NCI-H2227 treated with DMSO at 0.1 percent for 48 hours (cell line): ENCODE measurements around the gene C1orf198.

Source experiments
- DNase-seq: peaks from one replicate; lab custom pipeline; 2025; lab: John Stamatoyannopoulos, UW

C1orf198 gene

DNA sequence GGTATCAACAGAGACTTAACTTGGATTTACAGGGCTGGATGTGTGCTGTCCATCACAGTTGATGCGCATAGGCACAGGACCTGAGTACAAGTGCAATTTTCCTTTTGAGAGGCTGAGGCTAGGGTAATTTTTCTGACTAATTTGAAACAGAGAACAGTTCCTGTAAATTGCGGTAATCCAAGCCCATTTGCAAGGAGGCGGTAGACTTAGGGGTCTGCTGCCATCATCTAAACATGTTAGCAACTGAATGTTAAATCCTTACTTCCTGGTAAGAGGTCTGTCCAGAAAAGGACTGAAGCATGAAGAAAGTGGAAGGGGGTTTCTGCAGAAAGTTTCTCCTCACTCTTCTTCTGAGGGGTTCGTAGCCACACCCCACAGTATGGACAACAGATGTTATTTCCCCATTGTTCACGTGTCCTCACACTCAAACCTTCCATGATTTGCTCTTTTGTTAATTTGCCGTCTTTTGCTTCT is 23.7 kb upstream of the C1orf198 start:
- no peak for DNase-seq

DNA sequence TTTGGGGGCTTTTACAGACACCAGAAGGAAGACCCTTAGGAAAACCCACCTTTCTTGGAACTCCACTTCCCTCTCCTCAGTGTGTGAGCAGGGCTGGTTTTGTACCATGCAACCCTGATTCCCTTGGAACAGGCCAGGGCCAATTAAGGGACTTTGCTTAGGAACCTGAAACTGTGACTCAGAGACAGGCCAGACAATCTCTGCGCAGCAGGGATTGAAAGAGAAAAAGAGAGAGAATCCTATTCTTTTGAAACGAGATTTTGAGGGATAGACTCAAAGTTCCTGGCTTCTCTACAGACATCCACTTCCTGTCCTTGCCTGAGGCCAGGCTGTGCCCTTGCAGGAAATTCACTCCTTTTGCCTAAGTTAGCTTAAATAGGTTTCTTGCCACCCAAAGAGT is 23.1 kb upstream of the C1orf198 start:
- DNase-seq, result no peak

DNA sequence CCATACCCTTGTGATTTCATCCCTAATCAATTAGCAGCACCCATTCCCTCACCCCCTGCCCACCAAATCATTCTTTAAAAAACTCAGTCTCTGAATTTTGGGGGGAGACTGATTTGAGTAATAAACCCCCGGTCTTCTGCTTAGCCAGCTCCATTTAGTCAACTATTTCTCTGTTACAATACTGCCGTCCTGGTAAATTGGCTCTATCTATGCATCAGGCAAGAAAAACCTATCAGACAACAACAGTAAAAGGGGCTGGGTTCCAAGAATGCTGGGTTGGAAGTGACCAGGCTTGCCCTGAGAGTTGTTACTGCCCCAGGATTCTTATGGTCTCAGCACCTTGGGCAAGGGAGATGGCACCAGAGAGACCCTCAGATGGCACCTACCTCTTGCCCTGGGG is 16.3 kb upstream of the C1orf198 start:
- no peak for DNase-seq

DNA sequence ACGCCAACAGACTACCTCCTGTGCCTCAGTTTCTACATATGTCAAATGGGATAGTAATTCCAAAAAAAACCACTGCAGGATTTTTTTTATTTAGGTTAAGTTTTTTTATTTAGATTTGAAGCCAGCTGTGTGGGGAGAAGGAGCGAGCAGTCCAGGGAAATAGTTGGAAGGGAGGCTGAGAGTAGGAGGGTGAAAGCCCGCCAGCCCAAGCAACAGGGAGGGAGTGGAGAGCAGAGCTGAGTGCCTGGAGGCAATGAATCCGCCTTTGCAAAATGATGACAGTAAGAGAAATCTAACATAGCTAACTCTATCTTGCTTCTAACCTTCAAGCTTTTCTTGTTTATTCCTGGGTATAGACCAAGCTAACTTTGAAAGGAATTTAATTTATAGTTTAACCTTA is 15.6 kb upstream of the C1orf198 start:
- no peak for DNase-seq

DNA sequence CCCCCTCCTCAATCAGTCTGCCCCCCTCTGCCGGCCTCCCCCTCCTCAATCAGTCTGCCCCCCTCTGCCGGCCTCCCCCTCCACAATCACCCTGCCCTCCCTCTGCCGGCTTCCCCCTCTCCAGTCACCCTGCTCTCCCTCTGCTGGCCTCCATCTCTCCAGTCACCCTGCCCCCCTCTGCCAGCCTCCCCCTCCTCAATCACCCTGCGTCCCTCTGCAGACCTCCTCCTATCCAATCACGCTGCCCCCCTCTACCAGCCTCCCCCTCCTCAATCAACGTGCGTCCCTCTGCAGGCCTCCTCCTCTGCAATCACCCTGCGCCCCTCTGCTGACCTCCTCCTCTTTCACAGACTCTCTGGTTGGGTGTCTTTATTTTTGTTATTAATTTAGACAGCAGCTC is 11.5 kb upstream of the C1orf198 start:
- DNase-seq, result no peak

DNA sequence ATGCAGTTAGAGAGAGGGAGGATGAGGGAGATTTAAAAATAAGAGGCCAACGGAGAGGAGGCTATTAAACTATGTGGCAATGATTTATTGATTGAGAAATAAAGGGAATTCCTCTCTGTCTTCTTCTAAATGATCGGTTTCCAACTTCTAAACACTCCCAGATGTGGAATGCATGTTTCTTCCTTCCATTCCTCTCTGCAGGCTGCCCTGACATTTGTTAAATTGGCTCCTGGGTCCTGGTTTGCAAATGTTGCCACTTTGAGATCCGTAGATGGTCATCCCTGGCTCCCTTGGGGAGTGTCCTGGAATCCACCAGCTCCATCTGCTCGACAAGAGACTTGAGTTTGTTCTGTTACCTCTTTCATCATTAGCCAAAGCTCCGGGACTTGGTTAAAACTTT is 10.3 kb upstream of the C1orf198 start:
- no peak for DNase-seq

DNA sequence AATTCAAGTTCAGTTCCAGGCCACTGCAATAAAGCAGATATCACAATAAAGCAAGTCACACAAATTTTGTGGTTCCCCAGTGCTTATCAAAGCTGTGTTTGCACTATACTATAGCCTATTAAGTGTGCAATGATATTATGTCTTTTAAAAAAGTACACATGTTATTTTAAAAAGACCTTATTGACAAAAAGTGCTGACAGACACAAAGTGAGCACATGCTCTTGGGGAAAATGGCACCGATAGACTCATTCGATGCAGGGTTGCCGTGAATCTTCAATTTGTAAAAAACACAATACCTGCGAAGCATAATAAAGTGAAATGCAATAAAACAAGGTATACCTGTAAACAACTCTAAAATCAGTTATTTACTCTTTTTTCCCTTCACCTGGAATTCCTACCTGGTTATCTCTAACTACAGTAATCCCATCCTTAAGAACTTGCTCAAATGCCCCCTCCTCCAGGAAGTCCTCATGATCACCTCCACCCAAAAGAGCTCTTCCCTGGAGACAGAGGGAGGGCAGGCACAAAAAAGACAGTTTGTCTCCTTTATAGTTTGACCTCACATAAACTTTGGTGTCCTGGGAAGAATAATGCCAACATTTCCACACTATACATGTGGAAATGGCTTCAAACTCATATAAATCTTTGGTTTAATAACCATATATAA is 9.7 kb upstream of the C1orf198 start:
- no peak for DNase-seq

DNA sequence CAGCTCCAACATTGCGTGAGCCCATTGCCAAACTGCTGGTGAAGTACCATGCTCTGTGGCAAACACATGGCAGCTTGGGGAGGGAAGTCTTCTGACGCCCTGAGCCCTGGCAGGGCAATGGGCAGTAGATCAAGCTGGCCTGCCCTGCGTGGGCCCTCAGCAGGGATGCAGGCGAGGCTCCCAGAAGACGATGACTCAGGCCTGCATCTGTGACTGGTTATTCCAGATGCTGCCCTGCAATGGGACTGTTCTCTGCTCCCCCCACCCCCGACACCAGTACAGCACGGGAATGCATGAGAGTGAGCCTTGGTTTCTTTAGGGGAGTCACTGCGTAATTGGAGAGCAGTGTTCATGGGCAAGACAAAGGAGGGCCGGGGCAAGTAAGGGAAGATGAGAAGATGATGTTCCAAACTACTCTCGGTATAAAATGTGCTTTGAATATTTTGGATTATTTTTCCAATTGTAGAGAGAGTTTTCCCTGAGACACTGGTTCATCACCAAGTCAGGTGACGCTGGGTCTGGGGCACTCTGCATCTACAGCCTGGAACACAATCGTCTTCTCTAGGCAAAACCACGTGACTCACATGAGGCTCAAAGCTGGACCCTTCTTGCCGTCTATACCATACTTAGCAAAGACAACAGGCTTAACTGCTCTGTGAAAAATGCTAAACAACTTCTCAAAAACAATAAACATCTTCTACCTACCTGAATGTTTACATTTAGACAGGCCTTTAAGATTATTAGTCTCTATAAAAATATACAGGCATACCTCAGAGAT is 9.0 kb upstream of the C1orf198 start:
- DNase-seq, result no peak

DNA sequence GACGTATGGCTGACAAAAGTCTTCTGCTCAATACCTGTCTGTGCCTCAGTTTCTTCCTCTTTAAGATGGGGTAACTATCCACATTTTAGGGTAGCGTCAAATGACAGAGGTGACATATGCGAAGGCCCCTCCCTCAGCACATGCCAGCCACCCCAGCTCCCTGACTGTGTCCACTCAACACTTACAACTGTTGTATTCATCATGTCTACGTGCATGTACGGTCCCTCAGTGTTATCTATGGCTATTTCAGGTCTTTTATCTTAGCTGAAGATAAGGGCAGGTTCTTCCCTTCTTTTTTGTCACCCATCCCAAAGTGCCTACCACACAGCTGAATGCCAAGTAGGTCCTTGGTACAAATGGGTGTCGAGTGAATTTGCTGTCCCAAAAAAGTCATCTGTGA is 8.3 kb upstream of the C1orf198 start:
- no peak for DNase-seq

DNA sequence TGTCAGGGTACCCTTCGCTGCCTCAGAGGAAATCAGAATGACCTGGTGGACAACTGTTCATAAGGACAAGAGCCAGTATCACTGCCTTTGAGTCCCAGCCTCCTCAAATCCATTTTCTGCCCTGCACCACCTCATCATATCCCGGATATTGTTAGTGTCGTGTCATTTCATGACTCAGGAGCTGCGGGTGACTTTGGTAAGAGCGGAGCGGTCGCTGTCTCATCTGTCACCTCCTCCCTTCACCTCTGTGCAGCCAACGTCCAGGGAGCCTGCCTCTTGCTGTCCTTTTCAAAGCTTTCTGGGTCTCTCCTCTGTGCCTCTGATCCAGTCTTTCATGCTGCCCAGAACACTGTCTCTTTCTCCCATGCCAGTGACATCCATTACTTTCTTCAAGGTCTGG is 7.0 kb upstream of the C1orf198 start:
- DNase-seq, result no peak

DNA sequence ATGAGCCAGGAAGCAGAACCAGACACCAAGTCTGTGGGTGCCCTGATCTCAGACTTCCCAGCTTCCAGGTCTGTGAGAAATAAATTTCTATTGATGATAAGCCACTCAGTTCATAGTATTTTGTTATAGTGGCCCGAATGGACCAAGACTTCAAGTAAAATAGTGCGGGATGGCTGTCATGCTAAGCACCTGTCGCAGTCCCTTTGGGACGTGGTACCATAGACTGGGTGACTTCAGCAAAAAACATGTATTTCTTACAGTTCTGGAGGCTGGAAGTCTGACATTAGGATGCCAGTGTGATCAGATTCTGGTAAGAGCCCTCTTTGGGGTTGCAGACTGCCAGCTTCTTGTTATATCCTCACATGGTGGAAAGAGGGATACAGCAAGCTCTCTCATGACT is 2.6 kb upstream of the C1orf198 start:
- no peak for DNase-seq

DNA sequence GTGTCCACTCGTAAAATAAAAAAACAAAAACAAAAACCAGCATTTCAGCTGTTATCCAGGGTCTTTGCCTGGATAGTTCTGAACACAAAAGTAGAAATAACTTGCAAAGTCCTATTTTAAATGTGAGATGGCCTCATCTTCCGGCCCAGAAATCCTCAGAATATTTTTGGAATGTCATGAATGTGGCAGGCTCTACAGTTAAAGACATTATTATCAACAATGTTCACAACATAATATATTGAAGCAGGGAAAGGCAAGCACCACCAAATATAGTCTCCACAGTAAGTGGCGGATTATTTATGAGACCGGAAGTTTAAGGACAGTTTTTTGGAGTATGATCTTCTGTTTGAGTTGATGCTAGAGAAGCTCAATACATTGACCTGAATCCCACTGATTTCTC is 1.2 kb upstream of the C1orf198 start:
- DNase-seq, result no peak

DNA sequence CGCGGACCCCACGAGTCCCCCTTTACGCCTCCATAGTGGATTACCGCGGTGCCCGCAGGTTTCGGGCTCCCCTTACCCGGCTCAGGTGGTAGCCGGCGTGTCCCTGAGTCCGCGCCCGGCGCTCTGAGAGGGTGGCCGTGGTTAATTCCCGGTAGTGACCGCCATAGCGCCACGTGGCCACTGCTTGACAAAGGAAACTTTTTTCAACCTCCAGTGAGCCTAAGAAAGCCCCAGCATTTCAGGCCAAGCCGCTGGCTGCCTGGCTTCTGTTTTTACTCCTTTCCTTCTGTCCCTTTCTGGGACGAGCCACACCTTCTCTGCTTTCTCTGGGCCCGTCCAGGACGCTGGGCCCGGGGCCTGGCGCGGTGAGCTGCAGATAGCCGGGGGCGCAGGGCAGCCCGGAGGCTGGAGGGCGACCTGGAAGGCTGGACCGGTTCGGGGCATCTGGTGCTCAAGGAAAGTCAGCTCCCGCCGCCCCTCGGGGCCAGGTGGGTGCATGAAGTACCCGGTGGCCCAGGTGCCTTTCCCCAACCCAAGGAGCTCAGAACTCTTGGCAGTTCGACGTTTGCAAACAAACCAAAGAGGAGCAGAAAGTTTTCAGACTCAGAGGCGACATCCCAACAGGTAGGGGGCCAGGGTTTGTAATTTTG is 540 bp upstream of the C1orf198 start:
- peak; percentile 88 for DNase-seq

DNA sequence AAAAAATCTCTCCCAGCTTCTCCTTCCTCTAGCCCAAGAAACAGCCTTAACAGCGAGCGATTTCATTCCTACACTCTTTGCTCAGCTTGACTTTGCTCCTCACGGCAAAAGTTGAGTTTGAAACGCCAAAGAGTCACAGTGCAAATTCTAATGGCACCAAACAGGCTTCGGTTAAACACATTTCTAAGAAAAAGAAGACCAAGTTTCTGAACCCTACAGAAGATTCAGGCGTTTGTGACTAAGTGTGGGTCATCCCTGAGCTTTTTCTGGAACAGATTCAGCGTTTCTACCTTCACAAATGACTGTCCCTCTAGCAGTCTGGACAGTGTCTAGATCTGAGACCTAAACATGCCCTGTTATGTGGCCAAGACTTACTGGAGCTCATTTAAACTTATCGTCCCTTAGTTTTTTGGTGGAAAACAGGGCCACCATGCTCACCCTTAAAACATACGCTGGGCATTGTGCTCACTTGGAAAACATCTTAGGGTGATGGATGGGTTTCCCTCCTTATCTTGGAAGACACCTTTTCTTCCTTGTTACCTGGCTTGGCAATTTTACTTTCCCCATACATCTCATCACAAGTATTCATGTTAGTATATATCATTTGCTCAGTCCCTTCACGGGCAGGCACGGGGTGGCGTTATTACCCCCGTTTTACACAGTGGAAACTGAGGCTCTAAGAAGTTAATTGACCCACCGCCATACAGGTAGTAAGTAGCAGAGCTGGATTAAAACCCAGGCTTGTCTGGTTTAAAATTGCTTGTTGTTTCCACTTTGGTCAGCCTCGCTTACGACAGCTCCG is 1.0 kb downstream of the C1orf198 start:
- DNase-seq, result no peak

DNA sequence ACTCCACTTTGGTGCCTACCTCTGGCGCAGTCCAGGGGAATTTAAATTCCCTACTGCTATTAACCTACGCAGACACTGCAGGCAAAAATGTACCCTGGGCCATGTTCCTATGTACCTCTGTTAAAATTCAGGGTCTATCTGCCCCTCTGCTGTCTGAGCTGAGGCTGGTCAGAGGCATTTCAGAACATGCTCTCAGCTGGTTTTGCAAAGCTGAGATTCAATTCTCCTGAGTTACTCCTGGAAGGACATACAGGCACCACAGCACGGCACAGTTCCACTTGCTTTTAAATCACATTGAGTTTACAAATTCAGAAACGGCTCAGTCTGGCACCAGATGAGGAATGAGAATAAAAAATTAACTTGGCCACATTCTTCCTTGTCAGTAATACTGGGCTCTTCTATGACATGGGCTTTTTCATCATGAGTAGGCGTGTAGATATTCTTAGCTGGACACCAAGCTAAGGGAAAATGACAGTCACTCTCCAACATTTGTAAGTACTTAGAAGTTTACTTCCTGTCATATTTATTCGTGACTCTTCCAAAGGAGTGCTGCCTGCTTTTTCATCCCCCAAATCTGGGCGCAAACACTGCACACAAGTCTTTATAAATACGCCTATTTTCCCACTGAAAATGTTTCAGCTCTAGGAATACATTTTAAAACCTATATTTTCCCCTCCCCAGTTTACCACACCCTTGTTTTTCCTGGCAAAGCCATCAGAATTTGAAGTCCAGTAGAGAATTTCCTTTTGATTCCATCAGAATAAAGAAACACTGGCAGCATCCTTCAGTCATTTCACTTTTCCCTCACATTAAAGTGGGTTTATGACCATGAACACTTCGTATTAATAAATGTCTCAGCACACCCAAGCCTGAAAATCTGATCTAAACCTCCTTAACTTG is 1.9 kb downstream of the C1orf198 start:
- DNase-seq, result no peak

DNA sequence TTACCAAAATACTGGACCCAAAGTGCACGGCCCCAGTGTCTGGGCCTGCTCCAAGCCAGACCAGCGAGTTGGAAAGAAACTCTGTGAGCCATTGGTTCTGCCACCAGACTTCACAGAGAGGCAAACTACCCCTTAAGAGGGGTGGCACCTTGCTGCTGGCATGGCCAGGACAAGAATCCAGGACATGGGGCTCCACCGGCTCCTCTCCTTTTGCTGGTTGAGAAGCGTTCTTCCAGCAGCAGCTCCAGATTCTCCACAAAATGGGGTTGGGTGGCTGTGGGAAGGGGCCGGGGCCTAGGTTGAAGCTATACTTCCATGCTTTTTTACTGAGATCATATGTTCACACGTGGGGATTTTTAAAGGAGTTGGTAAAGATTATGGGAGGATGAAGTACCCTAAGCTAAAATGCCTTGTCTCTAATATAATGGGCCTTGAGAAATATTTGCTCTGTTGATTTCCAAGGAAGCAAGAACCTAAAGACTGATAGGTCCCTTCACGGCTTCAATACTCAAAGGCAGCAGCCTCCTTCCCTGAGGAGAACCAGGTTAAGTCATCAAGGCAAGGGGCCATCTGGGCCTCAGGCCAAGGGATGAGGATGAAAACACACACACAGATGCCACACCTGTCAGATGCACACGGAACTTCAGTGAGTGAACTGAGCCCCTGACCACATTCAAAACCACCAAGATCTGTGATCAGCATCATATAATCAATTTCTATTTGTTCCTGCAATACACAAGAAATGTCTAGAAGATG is 3.1 kb downstream of the C1orf198 start:
- no peak for DNase-seq

DNA sequence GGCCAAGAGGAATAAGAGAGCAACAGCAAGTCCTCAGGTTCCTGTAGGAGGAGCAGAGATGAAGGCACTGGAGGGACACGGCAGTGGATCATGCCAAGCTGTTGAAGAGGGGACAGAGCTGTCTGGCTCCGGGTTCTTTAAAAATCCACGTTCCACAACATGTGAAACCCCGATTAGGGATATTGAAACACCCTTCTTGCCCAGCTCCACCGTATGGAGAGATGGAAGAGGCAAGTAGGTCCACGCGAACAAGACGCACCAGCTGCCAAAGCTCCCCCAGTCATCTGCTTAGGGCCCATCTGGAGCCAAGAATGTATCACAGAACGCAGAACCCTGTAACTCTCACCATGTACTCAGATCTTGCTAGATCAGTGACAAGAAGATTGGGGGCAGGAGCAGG is 3.9 kb downstream of the C1orf198 start:
- no peak for DNase-seq

DNA sequence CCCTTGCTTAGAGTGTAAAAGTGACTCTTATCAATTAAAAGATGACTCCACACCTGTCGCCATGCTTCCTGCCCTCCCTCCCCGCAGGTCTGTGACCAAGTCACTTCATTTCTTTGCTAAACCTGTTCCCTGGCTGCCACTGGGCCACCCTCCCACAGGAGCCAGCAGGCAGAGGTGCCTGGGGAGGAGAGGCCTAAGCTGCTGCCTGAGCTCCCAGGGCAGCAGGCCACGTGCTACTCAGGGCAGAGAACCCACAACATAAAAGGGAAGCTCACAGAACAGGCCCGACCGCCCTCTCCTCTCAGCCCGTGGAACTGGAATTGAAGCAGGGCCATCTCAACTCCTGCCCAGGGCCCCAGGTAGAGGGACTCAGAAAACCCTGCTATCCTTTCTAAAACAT is 4.9 kb downstream of the C1orf198 start:
- DNase-seq, result no peak

DNA sequence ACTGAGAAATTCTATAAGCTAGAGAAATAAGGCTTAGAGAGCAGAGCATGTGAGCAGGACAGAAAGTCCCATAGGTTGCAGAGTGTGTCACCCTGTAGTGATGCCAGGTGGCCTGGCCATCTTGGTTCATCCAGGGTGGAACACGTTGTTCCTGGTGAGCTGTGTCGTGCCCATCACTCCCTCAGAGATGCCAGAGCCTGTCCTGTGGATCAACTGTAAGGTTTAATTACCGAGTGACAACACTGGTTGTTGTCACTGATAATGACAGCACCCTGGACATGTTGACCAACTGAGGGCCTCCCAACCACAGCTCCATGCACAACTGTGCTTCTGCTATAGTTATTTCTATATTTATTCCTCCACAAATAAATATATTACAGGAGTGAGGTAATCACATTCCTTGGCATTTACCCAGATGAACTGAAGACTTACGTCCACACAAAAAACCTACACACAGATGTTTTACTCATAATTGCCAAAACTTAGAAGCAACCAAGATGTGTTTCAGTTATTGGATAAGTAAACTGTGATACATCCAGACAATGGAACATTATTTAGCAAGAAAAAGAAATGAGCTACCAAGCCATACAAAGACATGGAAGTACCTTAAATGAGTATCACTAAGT is 6.2 kb downstream of the C1orf198 start:
- DNase-seq, result no peak

DNA sequence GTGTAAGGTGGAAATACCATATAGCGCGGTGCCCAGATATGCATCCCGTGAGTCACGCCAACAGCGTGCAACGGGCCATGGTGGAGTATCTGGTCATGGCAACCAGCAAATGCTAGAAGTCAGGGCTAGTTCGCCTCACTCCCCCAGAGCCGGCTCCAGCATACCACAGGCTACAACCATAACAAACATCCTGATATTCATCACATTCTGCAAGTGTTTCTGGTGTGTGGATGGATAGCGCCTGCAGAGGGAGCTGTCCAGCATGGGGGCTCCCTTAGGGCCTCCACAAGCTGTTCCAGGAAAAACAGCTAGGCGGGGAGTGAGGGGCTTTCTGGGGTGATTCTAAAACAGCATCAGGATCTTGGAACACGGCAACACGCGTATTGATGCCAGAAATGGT is 6.8 kb downstream of the C1orf198 start:
- no peak for DNase-seq
